ENCODE results near the gene KANSL3.

The KANSL3 gene

DNA sequence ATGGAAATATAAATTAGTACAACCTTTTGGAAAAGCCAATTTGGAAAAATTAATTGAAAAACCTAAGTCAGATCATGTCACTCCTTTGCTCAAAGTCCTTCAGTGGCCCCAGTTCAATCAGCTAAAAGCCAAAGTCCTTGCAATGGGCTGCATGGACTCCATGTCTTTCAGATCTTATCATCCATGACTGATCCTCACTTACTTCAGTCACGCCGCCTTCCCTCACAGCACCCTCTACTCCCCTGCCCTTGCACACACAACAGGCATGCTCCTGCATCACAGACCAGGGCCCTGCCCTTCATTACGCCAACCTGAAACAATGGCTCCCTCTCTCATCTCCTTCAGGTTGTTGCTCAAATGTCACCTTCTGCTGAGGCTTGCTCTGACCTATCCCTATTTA is 15.6 kb downstream of the KANSL3 start:
- TF ChIP-seq, protein P1, sequence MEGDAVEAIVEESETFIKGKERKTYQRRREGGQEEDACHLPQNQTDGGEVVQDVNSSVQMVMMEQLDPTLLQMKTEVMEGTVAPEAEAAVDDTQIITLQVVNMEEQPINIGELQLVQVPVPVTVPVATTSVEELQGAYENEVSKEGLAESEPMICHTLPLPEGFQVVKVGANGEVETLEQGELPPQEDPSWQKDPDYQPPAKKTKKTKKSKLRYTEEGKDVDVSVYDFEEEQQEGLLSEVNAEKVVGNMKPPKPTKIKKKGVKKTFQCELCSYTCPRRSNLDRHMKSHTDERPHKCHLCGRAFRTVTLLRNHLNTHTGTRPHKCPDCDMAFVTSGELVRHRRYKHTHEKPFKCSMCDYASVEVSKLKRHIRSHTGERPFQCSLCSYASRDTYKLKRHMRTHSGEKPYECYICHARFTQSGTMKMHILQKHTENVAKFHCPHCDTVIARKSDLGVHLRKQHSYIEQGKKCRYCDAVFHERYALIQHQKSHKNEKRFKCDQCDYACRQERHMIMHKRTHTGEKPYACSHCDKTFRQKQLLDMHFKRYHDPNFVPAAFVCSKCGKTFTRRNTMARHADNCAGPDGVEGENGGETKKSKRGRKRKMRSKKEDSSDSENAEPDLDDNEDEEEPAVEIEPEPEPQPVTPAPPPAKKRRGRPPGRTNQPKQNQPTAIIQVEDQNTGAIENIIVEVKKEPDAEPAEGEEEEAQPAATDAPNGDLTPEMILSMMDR (IDR thresholded peaks at IDR 0.05) = no peak
- no peak for TF ChIP-seq ZFX (IDR thresholded peaks at IDR 0.05; ENCODE audit: borderline replicate concordance)
- no peak overlapping the region for H3K27ac ChIP-seq

GRCh38 chr2:96618596-96619283 is 19.4 kb downstream of the KANSL3 start:
- TF ChIP-seq ZFX (IDR thresholded peaks at IDR 0.05; ENCODE audit: borderline replicate concordance) = no peak
- TF ChIP-seq, protein P1 (IDR thresholded peaks at IDR 0.05) = no peak
- no peak overlapping the region for H3K27ac ChIP-seq

- no peak overlapping the region for H3K27ac ChIP-seq
- TF ChIP-seq ZFX (IDR thresholded peaks at IDR 0.05; ENCODE audit: borderline replicate concordance) = no peak
- TF ChIP-seq, protein P1 (IDR thresholded peaks at IDR 0.05) = no peak
These were observed 21.1 kb downstream of the KANSL3 start for GRCh38 chr2:96617012-96617411.

GRCh38 chr2:96616535-96616934 is 21.6 kb downstream of the KANSL3 start:
- no peak overlapping the region for H3K27ac ChIP-seq
- no peak for TF ChIP-seq ZFX (IDR thresholded peaks at IDR 0.05; ENCODE audit: borderline replicate concordance)
- TF ChIP-seq, protein P1 (IDR thresholded peaks at IDR 0.05) = no peak

- no peak for TF ChIP-seq ZFX (IDR thresholded peaks at IDR 0.05; ENCODE audit: borderline replicate concordance)
- TF ChIP-seq, protein P1 (IDR thresholded peaks at IDR 0.05) = no peak
- no peak overlapping the region for H3K27ac ChIP-seq
These were observed 22.0 kb downstream of the KANSL3 start for GRCh38 chr2:96616128-96616527.

DNA sequence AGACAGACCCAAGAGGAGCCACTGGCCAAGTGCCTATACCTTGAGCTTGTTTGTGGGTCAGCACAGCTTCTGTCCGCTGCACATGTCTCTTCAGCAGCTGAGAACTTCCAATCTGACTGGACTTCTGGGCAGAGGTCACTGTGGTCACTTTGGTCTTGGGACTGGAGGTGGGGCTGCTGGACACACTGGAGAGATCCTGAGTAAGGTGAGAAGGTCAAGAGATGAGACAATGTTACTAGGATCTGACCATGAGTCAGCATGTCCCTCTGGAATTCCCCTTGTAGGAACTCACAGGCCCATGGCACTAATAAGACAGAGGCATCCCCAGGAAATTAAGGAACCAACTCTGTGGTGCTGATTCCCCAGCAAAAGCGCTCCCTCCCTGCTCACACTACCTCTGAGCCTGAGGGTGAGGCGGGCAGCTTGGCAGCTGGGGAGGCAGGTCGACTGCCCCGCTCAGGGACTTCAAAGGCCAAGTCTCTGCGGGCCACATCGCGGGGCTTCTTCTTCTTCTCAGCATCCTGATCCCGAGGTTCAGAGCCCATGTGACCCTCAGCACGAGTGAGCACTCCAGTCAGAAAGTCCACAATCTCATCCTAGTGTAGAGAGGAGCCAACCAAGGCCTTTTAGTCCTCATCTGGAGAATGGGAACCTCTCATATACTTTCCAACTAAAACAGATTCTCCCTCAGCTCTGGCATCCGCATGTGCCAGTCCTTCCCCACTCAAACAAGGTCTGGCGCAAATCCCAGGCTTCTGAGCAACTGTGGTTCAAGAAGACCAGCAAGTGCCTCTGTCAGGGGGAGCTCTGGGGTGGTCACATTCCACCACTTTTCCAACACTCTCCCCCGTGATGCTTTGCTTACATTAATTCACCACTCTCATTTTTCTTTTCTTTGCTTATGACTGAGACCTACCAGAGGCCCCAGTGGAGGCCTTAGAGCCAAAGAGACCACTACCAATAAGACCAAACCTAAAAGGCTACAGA is 29.4 kb downstream of the KANSL3 start:
- TF ChIP-seq, protein P1 (IDR thresholded peaks at IDR 0.05) = no peak
- no peak for TF ChIP-seq ZFX (IDR thresholded peaks at IDR 0.05; ENCODE audit: borderline replicate concordance)
- H3K27ac ChIP-seq = no peak overlapping the region

DNA sequence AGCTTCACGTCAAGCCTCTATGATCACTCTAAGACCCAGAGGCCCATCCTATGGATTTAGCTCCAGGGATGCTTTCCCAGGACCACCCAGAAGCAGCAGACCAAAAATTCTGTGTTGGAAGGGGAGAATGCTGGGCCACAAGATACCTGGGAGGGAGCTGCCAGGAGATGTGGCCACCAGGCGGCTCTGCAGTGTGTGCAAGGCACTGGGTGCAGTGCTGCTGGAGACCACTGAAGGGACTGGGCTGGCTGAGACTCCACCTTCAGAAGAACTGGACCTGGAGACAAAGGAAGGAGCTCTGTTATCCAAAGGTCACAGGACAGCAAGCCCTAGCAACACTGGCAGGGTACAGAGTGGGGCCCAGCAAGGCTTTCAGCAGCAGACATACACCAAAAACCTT is 34.0 kb downstream of the KANSL3 start:
- TF ChIP-seq ZFX (IDR thresholded peaks at IDR 0.05; ENCODE audit: borderline replicate concordance) = no peak
- TF ChIP-seq, protein P1 (IDR thresholded peaks at IDR 0.05) = no peak
- H3K27ac ChIP-seq = no peak overlapping the region
